ENCODE results near the gene MYO1B. TPM values are rescaled to one million over a fixed set of nuclear protein-coding genes. Genes with fewer than 3 reads are reported as not detected.

MYO1B gene
- total RNA-seq, 3 donors from 2014 or later = 35.1 to 64.8 (median 54.6) TPM

DNA sequence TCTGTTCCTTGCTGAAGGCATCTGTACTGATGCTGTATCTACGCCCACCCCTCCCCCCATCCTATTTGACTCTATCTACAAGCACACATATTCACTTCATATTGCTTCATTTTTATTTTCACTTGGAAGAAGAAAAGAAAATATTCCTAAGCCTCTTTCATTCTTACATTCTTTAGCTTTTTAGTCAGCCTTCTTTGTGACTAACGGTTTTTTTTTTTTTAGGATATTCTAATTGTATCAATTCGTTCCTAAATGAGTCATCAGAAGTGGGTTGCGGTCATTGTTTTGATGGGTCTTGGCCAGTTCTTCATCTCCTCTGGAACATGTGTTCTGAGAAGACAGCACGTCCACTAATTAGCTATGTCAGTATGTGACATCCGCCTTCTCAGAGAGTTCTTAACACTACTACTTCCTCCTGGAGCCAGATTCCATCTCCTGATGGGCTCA is 88.7 kb downstream of the MYO1B start:
- intact Hi-C loops (cut with DNase I, micrococcal nuclease) = no loop called here
- H3K4me3 ChIP-seq = no peak overlapping the region
- no peaks in the 10 kb centered on the region for H3K4me1 ChIP-seq (ENCODE audit: low read depth)
- H3K36me3 ChIP-seq (ENCODE audit: low read depth) = no peaks in the 10 kb centered on the region
- TF ChIP-seq, protein P1, sequence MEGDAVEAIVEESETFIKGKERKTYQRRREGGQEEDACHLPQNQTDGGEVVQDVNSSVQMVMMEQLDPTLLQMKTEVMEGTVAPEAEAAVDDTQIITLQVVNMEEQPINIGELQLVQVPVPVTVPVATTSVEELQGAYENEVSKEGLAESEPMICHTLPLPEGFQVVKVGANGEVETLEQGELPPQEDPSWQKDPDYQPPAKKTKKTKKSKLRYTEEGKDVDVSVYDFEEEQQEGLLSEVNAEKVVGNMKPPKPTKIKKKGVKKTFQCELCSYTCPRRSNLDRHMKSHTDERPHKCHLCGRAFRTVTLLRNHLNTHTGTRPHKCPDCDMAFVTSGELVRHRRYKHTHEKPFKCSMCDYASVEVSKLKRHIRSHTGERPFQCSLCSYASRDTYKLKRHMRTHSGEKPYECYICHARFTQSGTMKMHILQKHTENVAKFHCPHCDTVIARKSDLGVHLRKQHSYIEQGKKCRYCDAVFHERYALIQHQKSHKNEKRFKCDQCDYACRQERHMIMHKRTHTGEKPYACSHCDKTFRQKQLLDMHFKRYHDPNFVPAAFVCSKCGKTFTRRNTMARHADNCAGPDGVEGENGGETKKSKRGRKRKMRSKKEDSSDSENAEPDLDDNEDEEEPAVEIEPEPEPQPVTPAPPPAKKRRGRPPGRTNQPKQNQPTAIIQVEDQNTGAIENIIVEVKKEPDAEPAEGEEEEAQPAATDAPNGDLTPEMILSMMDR (IDR thresholded peaks at IDR 0.05) = no peak
- peak; percentile 45 for ATAC-seq
- DNase-seq = no peak
- H3K9me3 ChIP-seq = no peaks in the 10 kb centered on the region

DNA sequence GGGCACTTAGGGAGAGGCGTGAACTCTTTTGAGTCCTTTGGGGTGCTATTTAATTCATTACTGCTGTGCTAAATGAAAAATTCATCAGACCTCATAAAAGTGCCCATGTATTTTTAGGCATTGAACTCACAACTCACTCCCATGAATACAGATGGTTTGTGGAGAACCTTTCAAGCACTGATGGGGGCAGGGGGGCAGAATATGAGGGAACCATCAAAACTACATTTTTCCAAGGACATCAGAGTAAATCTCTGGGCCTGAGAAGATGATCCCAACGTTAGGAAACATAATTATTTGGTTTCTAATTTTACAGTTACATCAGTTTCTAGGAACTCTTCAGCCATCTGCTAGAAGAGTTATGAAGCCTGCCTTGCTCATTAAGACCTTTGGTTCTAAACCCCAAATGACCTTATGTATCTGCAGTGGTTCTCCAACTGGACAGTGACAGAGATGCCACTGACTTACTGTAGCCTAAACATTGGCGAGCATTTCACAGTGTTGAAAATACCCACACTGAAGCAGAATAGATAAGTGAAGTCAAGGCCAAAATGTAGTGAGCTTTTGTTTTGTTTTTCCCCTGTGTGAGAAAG is 90.8 kb downstream of the MYO1B start:
- no peak for ATAC-seq
- H3K9me3 ChIP-seq = no peaks in the 10 kb centered on the region
- H3K4me3 ChIP-seq = no peak overlapping the region
- no peaks in the 10 kb centered on the region for H3K36me3 ChIP-seq (ENCODE audit: low read depth)
- intact Hi-C loops (cut with DNase I, micrococcal nuclease) = no loop called here
- TF ChIP-seq, protein P1 (IDR thresholded peaks at IDR 0.05) = no peak
- H3K4me1 ChIP-seq (ENCODE audit: low read depth) = no peaks in the 10 kb centered on the region
- DNase-seq = no peak

DNA sequence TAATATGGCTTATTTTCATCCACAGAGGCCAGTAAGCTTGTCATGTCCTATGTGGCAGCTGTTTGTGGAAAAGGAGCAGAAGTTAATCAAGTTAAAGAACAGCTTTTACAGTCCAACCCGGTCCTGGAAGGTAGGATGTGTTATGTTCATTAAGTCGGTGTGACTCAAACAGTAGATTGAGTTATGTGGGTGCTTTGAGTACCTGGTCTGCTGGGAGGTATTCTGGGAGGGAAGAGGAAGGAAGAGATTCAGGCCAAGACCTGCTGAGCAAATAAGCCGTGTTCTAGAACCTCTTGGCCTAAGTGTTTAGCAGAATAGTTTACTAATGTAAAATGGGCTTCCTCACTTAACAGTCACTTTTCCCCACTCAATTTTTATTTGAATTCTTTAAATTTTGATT is 96.2 kb downstream of the MYO1B start:
- DNase-seq (no peak), ATAC-seq (no peak)
- intact Hi-C loops (cut with DNase I, micrococcal nuclease) = no loop called here
- TF ChIP-seq, protein P1 (IDR thresholded peaks at IDR 0.05) = no peak
- H3K36me3 ChIP-seq (ENCODE audit: low read depth) = no peaks in the 10 kb centered on the region
- no peaks in the 10 kb centered on the region for H3K9me3 ChIP-seq
- H3K4me3 ChIP-seq = no peak overlapping the region
- no peaks in the 10 kb centered on the region for H3K4me1 ChIP-seq (ENCODE audit: low read depth)

DNA sequence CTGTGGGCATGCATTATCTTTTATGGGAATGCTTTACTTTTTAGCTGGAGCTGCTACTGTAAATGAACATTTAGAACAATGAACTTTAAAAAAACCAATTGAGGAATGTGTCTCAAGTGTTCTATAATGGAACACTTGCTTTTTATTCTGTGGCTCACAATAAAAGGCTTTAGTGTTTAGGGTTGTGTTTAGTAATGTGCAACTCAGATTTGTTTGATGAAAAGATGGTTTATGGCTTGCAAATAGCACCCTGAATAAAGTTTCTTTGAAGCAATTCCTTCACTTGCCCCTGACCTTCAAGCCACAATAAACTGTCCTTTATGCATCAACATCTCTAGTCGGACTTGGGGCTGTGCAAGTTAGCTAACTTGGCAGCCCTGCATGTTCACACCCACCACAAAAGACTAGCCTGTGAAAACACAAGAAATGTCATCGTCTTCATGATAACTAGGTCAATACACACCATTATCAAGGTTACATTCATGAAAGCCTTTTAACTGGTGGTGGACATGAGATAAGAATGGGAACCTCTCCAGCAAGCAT is 98.7 kb downstream of the MYO1B start:
- TF ChIP-seq, protein P1 (IDR thresholded peaks at IDR 0.05) = no peak
- Histone ChIP-seq H3K4me1 (ENCODE audit: low read depth) (no peaks in the 10 kb centered on the region), H3K36me3 (ENCODE audit: low read depth) (no peaks in the 10 kb centered on the region), H3K9me3 (no peaks in the 10 kb centered on the region), H3K4me3 (no peak overlapping the region)
- intact Hi-C loops (cut with DNase I, micrococcal nuclease) = no loop called here
- ATAC-seq = peak; percentile 84
- peak in 1 of 3 donors; percentile 49 for DNase-seq

DNA sequence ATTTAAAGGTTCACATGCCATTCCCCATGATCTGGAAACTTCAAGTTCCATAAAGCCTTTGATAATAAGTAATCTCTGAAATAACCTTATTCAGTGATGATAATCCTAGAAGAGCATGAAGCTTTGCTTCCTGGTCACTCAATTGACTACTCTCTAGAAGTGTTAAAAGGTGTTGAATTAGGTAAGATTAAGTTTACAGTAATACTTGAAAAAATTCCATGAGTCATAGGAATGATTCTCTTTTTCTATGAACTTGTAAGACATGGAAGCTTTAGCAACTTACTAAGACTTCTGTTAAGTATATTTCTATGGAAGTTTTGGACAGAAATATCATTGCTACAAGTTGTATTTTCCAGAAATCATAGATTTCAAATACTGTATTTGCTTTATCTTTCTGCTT is 100.6 kb downstream of the MYO1B start:
- no peak for DNase-seq
- Histone ChIP-seq H3K4me1 (ENCODE audit: low read depth) (no peaks in the 10 kb centered on the region), H3K9me3 (no peaks in the 10 kb centered on the region), H3K36me3 (ENCODE audit: low read depth) (no peaks in the 10 kb centered on the region), H3K4me3 (no peak overlapping the region)
- TF ChIP-seq, protein P1 (IDR thresholded peaks at IDR 0.05) = no peak
- intact Hi-C loops (cut with DNase I, micrococcal nuclease) = no loop called here
- ATAC-seq = no peak

All from mucosa of descending colon (tissue), 3 donors.